ENCODE results near the gene MLXIP. TPM values are rescaled to one million over a fixed set of nuclear protein-coding genes. Genes with fewer than 3 reads are reported as not detected.

MLXIP gene
- total RNA-seq, 1 experiment from 2014 or later: 32.4 TPM

GRCh38 chr12:122045262-122045661, 33.3 kb upstream of the MLXIP start:
- WGBS (ENCODE audit: extremely low coverage, insufficient read length, low lambda C conversion rate): no CpG with 5 or more reads among the region's 7 CpGs
- H3K27me3 Mint-ChIP-seq (ENCODE audit: low read depth): no peaks in the 10 kb centered on the region

More at GRCh38 chr12:122045262-122045661, 33.3 kb upstream of the MLXIP start:
- Histone ChIP-seq H2AK5ac (ENCODE audit: insufficient read length, low read length) (no peak overlapping the region), H3K9me3 (ENCODE audit: control insufficient read depth, low read depth, low read length) (no peaks in the 10 kb centered on the region), H3K9ac (ENCODE audit: extremely low read depth, insufficient read length, low read length) (no peak overlapping the region), H3K56ac (ENCODE audit: insufficient read length, low read depth, low read length) (no peak overlapping the region), H2BK20ac (ENCODE audit: low read depth, low read length, poor library complexity, severe bottlenecking) (no peak overlapping the region), H2AFZ (ENCODE audit: low read length) (no peak overlapping the region), H3K4ac (ENCODE audit: low read depth, low read length) (no peak overlapping the region), H3K79me2 (ENCODE audit: insufficient read depth, low read length) (no peaks in the 10 kb centered on the region), H2BK15ac (ENCODE audit: low read depth, low read length) (no peak overlapping the region), H3K23me2 (ENCODE audit: insufficient read length, low read depth, low read length, poor library complexity, severe bottlenecking) (no peaks in the 10 kb centered on the region), H3K27ac (ENCODE audit: insufficient read length, low read depth, low read length) (no peak overlapping the region), H4K5ac (ENCODE audit: insufficient read length, low read depth, low read length) (no peak overlapping the region), H3K18ac (ENCODE audit: insufficient read length, low read depth, low read length) (no peak overlapping the region), H3K4me1 (ENCODE audit: insufficient read depth, low read length) (no peaks in the 10 kb centered on the region), H4K20me1 (ENCODE audit: control insufficient read depth, insufficient read depth, insufficient read length) (no peaks in the 10 kb centered on the region), H2BK120ac (ENCODE audit: low read depth, low read length, poor library complexity, severe bottlenecking) (no peak overlapping the region), H2BK5ac (ENCODE audit: insufficient read length, low read length) (no peak overlapping the region), H3K4me2 (ENCODE audit: insufficient read depth, insufficient read length, low read length) (no peak overlapping the region), H3K79me1 (ENCODE audit: insufficient read depth, low read depth, low read length, poor library complexity, severe bottlenecking) (no peaks in the 10 kb centered on the region), H2BK12ac (ENCODE audit: insufficient read length, low read depth, low read length) (no peak overlapping the region), H3T11ph (ENCODE audit: low read length) (no peak overlapping the region), H3K23ac (ENCODE audit: insufficient read length, low read depth, low read length) (no peak overlapping the region), H3K14ac (ENCODE audit: insufficient read depth, low read length) (no peak overlapping the region), H3K27me3 (ENCODE audit: insufficient read depth, low read length) (no peaks in the 10 kb centered on the region), H4K91ac (ENCODE audit: insufficient read length, low read depth, low read length) (no peak overlapping the region), H4K8ac (replicated peaks; ENCODE audit: insufficient read length, low read depth, low read length) (no peak overlapping the region)
- H3K4me1 Mint-ChIP-seq: peaks cover 0 to 4% of the 10 kb centered on the region in 2 experiments; a peak in 1 of 4 replicates
- no peak for TF ChIP-seq CTCF (conservative IDR thresholded peaks at IDR 0.05)
- peaks cover 10 to 68% (median 61%) of the 10 kb centered on the region in 3 experiments; a peak in 6 of 7 replicates for H3K36me3 Mint-ChIP-seq (ENCODE audit: insufficient read depth in 1 of 3, low read depth in 3 of 3)
- no peaks in the 10 kb centered on the region for H3K9me3 Mint-ChIP-seq
- DNase-seq: no peak
- no peak overlapping the region for H3K4me3 Mint-ChIP-seq
- no peak overlapping the region for H3K27ac Mint-ChIP-seq

Measured in H9 (cell line).